ENCODE data around the gene TCFL5. TPM values are rescaled to one million over a fixed set of nuclear protein-coding genes. Genes with fewer than 3 reads are reported as not detected.

TCFL5 gene
- total and polyA plus RNA-seq, 12 donors = 2.5 to 8.3 (median 6.4) TPM

GRCh38 chr20:62859721-62860120, 1.9 kb downstream of the TCFL5 start:
- intact Hi-C loops (cut with DNase I) = no loop called here
- Histone ChIP-seq H3K4me3 (peak overlapping the region in 1 of 10 donors; percentile 50), H3K36me3 (peaks cover 0 to 30% (median 7%) of the 10 kb centered on the region in 9 donors), H3K9me3 (no peaks in the 10 kb centered on the region), H3K27ac (no peak overlapping the region), H3K27me3 (peaks cover 0 to 8% (median 0%) of the 10 kb centered on the region in 7 donors), H3K4me1 (peaks cover 7 to 23% (median 16%) of the 10 kb centered on the region in 9 donors)
- DNase-seq = no peak
- ATAC-seq = no peak
- TF ChIP-seq CTCF (IDR thresholded peaks at IDR 0.05) = no peak
- whole genome bisulfite sequencing, 2 donors = 93 to 95% methylated on average over 12 of the region's 12 CpGs

DNA sequence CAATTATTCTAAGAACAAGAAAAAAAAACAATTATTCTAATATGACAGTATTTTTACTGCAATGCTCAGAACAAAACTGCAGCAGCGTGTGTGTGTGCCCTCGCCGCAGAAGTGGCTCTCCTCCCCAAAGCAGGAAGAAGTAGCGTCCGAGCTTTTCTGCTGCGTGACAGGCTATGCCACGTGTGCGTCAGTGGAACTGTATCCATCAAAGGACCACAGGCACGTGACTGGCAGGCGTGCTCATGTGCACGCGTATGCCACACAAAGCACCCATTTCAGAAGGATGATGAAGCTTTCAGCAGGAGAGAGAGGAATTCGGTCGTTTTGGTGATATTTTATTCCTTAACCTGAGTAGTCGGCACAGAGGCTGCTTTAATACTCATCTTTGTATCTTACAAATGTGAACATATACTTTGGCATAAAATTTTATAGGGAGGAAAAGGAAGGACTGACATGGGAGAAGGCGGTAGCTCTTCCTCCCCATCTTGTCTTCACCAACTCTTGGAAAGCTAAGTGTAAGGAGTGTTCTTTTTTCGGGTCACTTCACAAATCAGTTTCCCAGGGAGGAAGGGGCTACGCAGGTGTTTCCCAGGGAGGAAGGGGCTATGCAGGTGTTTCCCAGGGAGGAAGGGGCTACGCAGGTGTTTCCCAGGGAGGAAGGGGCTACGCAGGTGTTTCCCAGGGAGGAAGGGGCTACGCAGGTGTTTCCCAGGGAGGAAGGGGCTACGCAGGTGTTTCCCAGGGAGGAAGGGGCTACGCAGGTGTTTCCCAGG, 3.4 kb downstream of the TCFL5 start:
- peaks cover 0 to 8% (median 0%) of the 10 kb centered on the region in 7 donors for H3K27me3 ChIP-seq
- H3K9me3 ChIP-seq = no peaks in the 10 kb centered on the region
- no peak for TF ChIP-seq CTCF (IDR thresholded peaks at IDR 0.05)
- peaks cover 0 to 44% (median 13%) of the 10 kb centered on the region in 9 donors for H3K36me3 ChIP-seq
- intact Hi-C loops (cut with DNase I) = no loop called here
- H3K4me1 ChIP-seq = peaks cover 7 to 23% (median 16%) of the 10 kb centered on the region in 9 donors
- DNase-seq (no peak), ATAC-seq (no peak)
- H3K4me3 ChIP-seq = no peak overlapping the region
- no peak overlapping the region for H3K27ac ChIP-seq
- WGBS, 2 donors = 90 to 93% methylated on average over 19 of the region's 23 CpGs

DNA sequence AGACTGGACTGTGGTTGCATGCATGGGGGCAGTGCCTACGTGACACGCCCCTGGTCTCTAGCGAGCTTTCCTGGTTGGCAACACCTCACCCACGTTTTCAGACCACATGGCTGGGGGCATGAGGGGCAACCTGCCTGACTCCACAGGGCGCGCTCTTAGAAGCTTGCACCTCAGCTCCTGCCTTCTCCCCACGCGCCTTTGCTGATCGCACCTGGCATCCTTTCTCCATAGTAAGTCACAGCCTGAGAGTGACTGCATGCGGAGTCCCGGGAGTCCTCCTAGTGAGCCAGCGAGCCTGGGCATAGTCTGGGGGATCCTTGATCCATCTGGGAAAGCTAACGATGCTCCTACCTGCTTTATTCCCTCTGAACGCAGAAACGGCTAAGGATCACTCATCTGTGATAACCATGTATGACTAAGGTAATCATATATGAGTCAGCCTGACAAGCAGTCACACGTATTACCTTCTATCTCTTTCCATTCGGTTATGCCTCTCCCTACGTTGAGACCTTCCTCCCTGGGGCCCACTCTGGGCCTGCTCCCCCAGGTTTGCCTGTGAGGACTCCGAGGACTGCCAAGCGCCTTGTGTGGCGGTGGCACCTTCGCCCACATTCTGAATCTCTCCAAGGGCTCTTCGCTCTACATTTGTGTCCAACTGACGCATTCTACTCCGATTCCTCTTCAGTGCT, 4.5 kb downstream of the TCFL5 start:
- peaks cover 7 to 21% (median 12%) of the 10 kb centered on the region in 9 donors for H3K4me1 ChIP-seq
- peaks cover 0 to 8% (median 0%) of the 10 kb centered on the region in 7 donors for H3K27me3 ChIP-seq
- DNase-seq (no peak), ATAC-seq (no peak)
- TF ChIP-seq CTCF (IDR thresholded peaks at IDR 0.05) = no peak
- WGBS, 2 donors = 95 to 96% methylated on average over 25 of the region's 25 CpGs
- no peak overlapping the region for H3K4me3 ChIP-seq
- H3K36me3 ChIP-seq = peaks cover 0 to 53% (median 13%) of the 10 kb centered on the region in 9 donors
- intact Hi-C loops (cut with DNase I) = no loop called here
- no peak overlapping the region for H3K27ac ChIP-seq
- H3K9me3 ChIP-seq = no peaks in the 10 kb centered on the region

DNA sequence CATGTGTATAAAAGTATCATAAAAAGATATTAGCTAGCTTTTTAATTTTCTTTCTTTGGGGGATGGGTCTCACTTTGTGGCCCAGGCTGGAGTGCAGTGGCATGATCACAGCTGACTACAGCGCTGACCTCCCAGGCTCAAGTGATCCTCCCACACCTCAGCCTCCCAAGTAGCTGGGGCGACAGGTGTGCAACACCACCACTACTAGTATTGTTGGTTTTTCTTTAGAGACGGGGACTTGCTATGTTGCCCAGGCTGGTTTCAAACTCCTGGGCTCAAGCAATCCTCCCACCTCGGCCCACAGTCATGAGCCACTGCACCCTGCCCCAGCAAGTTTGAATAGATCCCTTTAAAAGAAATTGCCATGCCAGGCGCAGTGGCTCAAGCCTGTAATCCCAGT, 6.5 kb downstream of the TCFL5 start:
- H3K4me3 ChIP-seq = no peak overlapping the region
- H3K27me3 ChIP-seq = peaks cover 0 to 2% (median 0%) of the 10 kb centered on the region in 7 donors
- no peak overlapping the region for H3K27ac ChIP-seq
- intact Hi-C loops (cut with DNase I) = no loop called here
- WGBS, 2 donors = 88 to 96% methylated on average over 5 of the region's 5 CpGs
- H3K36me3 ChIP-seq = peaks cover 0 to 64% (median 13%) of the 10 kb centered on the region in 9 donors
- no peaks in the 10 kb centered on the region for H3K9me3 ChIP-seq
- TF ChIP-seq CTCF (IDR thresholded peaks at IDR 0.05) = no peak
- DNase-seq (no peak), ATAC-seq (no peak)
- H3K4me1 ChIP-seq = peaks cover 2 to 12% (median 5%) of the 10 kb centered on the region in 9 donors

Data from heart right ventricle (tissue), 16 donors.